HepG2 (cell line): ENCODE measurements around the gene KIFAP3. TPM values are rescaled to one million over a fixed set of nuclear protein-coding genes. Genes with fewer than 3 reads are reported as not detected.

Experiments
- ATRX ChIP-seq: sonication (generic); formaldehyde crosslinking; IDR thresholded peaks from 2 replicates; pipeline ENCODE4 v1.4.0; 2020; ENCODE audit warnings: missing genetic modification reagents, borderline replicate concordance
- MAFG ChIP-seq: sonication (generic); formaldehyde crosslinking; IDR thresholded peaks from 2 replicates; pipeline ENCODE4 v1.5.1; 2020; ENCODE audit warnings: mild to moderate bottlenecking, missing genetic modification reagents
- MIER2 ChIP-seq: IDR thresholded peaks from 2 replicates; pipeline ENCODE4 v1.6.1; 2016; ENCODE audit warnings: missing biosample characterization, missing genetic modification reagents
- NBN ChIP-seq: fragments of 450-650 bp; conservative IDR thresholded peaks from 2 replicates; pipeline ENCODE4 v1.6.1; 2017
- PCBP1 ChIP-seq: fragments of 200-400 bp; formaldehyde crosslinking; IDR thresholded peaks from 2 replicates; pipeline ENCODE4 v1.6.1; 2017; ENCODE audit warnings: mild to moderate bottlenecking, low read depth, low read length, borderline replicate concordance
- SAP130 ChIP-seq: IDR thresholded peaks from 2 replicates; pipeline ENCODE4 v1.6.1; 2016; ENCODE audit warnings: low read depth
- ZBTB20 ChIP-seq: sonication (generic); formaldehyde crosslinking; IDR thresholded peaks from 2 replicates; pipeline ENCODE4 v1.8.1; 2023; ENCODE audit warnings: missing genetic modification reagents, low read depth, mild to moderate bottlenecking, borderline replicate concordance
- ZFP36L2 ChIP-seq: sonication (generic); formaldehyde crosslinking; IDR thresholded peaks from 2 replicates; pipeline ENCODE4 v1.4.0; 2020; ENCODE audit warnings: missing genetic modification reagents
- ZFYVE20 ChIP-seq: sonication (generic); formaldehyde crosslinking; IDR thresholded peaks from 2 replicates; pipeline ENCODE4 v1.8.0; 2023; ENCODE audit warnings: low read depth, mild to moderate bottlenecking, moderate library complexity, missing genetic modification reagents, borderline replicate concordance
- ZNF468 ChIP-seq: sonication (generic); formaldehyde crosslinking; IDR thresholded peaks from 2 replicates; pipeline ENCODE4 v1.8.0; 2022; ENCODE audit warnings: mild to moderate bottlenecking, moderate library complexity, missing genetic modification reagents
- ZNF773 ChIP-seq: sonication (generic); formaldehyde crosslinking; IDR thresholded peaks from 2 replicates; pipeline ENCODE4 v1.4.0; 2020; ENCODE audit warnings: missing genetic modification reagents, borderline replicate concordance
- polyA plus RNA-seq, 8 experiments: library from polyadenylated mRNA; depleted of rRNA in 3 of 8; stranded (reverse) in 7 of 8; unstranded in 1 of 8; fragments of >200 nt; fragmentation: Illumina TruSeq in 4 of 8; extraction: Trizol in 4 of 8; gene quantifications; 2 replicates each; pipeline versions ENCODE4 v1.2.1 to v1.2.3, GENCODE V29; 2011 to 2016; ENCODE audit warnings: low read depth in 4 of 8, missing spikeins in 1 of 8, mixed read lengths in 1 of 8; ENCODE audit not compliant: insufficient read depth in 1 of 8
- total RNA-seq, 5 experiments: library from RNA; depleted of rRNA; stranded (reverse); fragments of >200 nt; fragmentation: Illumina TruSeq; extraction: Trizol; gene quantifications; 2 replicates each; pipeline ENCODE4 v1.2.3, GENCODE V29; 2016; ENCODE audit warnings: low read depth in 1 of 5
- TF ChIP-seq, protein P1 (sequence below): sonication (generic); formaldehyde crosslinking; IDR thresholded peaks from 2 replicates; pipeline ENCODE4 v1.4.0; 2020; ENCODE audit warnings: mild to moderate bottlenecking, missing genetic modification reagents

The KIFAP3 gene
- total and polyA plus RNA-seq, 2 of the 13 experiments (the other 11 are each of a cell fraction or from before 2014, with no cell fraction given) = 3.4 to 10.0 TPM

GRCh38 chr1:170074250-170075157 lies at the start of gene KIFAP3 (continued):
- TF ChIP-seq ZFYVE20 (CRISPR knock-in tag) = no peak
- no peak for TF ChIP-seq ZNF773 (CRISPR knock-in tag)
- TF ChIP-seq ATRX = no peak
- no peak for TF ChIP-seq MIER2 (CRISPR knock-in tag)
- TF ChIP-seq PCBP1 = no peak
- TF ChIP-seq SAP130 (CRISPR knock-in tag) = peak; percentile 91
- TF ChIP-seq, protein P1, sequence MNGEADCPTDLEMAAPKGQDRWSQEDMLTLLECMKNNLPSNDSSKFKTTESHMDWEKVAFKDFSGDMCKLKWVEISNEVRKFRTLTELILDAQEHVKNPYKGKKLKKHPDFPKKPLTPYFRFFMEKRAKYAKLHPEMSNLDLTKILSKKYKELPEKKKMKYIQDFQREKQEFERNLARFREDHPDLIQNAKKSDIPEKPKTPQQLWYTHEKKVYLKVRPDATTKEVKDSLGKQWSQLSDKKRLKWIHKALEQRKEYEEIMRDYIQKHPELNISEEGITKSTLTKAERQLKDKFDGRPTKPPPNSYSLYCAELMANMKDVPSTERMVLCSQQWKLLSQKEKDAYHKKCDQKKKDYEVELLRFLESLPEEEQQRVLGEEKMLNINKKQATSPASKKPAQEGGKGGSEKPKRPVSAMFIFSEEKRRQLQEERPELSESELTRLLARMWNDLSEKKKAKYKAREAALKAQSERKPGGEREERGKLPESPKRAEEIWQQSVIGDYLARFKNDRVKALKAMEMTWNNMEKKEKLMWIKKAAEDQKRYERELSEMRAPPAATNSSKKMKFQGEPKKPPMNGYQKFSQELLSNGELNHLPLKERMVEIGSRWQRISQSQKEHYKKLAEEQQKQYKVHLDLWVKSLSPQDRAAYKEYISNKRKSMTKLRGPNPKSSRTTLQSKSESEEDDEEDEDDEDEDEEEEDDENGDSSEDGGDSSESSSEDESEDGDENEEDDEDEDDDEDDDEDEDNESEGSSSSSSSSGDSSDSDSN (CRISPR knock-in tag) = peak; percentile 82
- TF ChIP-seq NBN = no peak
- TF ChIP-seq ZFP36L2 (CRISPR knock-in tag) = no peak
- TF ChIP-seq ZBTB20 (CRISPR knock-in tag) = 0 out of 2 replicates have a peak, but pooled peaks have one; percentile 13
- no peak for TF ChIP-seq ZNF468 (CRISPR knock-in tag)
- no peak for TF ChIP-seq MAFG (CRISPR knock-in tag)
